HUES48 (cell line): ENCODE data around the gene PPP2R5C.
"Not testable (repeated sequence)": the region's sequence is repeated elsewhere in the genome, so short reads cannot be mapped to it uniquely, and the experiment has no call there.

Experiments used
- H3K27ac ChIP-seq: one replicate; pipeline ENCODE4 v1.7.0; 2013; ENCODE audit warnings: low read depth, low read length, inconsistent platforms
- H3K27me3 ChIP-seq: 2 replicates; pipeline ENCODE4 v1.6.1; 2013; ENCODE audit warnings: mild to moderate bottlenecking, low read length; ENCODE audit not compliant: control insufficient read depth, insufficient read depth
- H3K36me3 ChIP-seq: 2 replicates; pipeline ENCODE4 v1.6.1; 2013; ENCODE audit warnings: low read length; ENCODE audit not compliant: control insufficient read depth, insufficient read depth
- H3K4me1 ChIP-seq: 2 replicates; pipeline ENCODE4 v1.6.1; 2013; ENCODE audit warnings: mild to moderate bottlenecking, low read length; ENCODE audit not compliant: control insufficient read depth, insufficient read depth
- H3K4me3 ChIP-seq: 2 replicates; pipeline ENCODE4 v1.5.1; 2013; ENCODE audit warnings: mild to moderate bottlenecking, low read depth, low read length
- H3K9ac ChIP-seq: 2 replicates; pipeline ENCODE4 v1.6.1; 2013; ENCODE audit warnings: mild to moderate bottlenecking, low read depth, low read length, moderate library complexity
- H3K9me3 ChIP-seq: 2 replicates; pipeline ENCODE4 v1.6.1; 2013; ENCODE audit warnings: low read length; ENCODE audit not compliant: control insufficient read depth, insufficient read depth

PPP2R5C gene

DNA sequence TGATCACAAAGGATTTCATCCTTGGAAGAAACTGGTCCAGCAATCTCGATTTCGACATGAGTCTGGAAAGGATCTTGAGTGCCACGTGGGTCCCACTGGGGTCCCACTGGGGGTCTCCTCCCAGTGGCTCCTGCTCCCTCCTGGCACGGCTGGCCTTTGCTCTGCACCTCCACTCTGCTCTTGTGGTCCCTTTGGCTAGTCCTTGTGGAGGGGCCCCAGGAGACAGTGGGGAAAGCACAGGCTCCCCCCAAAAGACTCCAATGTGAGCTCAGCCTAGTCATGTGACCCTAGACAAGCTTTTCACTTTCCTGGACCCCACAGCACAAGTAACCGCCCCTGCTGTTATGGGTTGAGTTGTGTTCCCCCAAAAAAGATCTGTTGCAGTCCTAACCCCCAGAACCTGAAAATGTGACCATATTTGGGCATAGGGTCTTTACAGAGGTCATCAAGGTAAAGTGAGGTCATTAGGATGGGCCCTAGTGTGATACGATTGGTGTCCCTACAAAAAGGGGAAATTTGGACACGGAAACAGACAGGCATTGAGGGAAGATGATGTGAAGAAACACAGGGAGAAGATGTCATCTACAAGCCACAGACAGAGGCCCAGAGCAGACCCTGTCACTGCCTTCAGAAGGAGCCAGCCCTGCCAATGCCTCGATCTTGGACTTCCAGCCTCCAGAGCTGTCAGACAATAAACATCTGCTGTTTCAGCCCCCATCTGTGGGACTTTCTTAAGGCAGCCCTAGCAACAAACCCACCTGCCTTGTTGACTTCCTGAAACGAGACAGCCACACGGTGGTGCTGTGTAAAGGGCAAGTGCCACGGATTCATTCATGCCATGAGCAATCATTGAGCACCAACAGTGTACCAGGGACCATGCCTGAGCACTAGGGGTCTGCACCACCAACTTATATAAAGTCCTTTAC is 23.8 kb upstream of the PPP2R5C start:
- H3K4me1 ChIP-seq, result no peaks in the 10 kb centered on the region

DNA sequence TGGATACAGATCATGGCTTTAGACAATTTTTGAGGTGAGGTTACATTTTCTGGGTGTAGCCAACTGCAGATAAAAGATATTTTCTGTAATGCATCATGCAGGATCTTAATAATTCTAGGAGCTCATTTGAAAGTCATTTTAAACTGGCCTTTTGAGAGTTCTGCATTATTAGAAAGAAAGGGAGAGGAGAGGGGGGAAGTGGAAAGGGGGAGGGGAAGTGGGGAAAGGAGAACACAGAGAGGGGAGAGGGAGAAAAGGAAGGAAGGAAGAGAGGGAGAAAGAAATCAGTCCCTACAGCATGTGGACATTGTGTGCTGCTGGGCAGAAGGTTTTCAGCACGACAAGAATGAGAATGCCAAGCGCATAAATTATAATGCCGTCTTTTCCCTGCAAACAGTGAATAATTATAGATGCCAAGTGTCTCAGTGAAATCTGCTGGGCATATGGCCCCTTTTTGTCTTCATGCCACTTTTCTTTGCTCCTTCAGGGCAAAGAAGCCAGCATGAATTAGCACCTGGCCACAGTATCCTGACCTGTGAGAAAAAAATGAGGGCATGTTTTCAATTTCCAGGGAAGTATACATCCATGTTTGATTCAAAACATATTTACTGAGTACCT is 22.7 kb upstream of the PPP2R5C start:
- H3K4me3 ChIP-seq, result no peak overlapping the region
- no peak overlapping the region for H3K27ac ChIP-seq

More for the DNA sequence above, 23.8 kb upstream of the PPP2R5C start:
- Histone ChIP-seq H3K27me3 (no peaks in the 10 kb centered on the region), H3K9me3 (peaks cover 6% of the 10 kb centered on the region; the same call in 1 of the 2 replicates), H3K27ac (no peak overlapping the region), H3K4me3 (no peak overlapping the region), H3K9ac (no peak overlapping the region), H3K36me3 (no peaks in the 10 kb centered on the region)

DNA sequence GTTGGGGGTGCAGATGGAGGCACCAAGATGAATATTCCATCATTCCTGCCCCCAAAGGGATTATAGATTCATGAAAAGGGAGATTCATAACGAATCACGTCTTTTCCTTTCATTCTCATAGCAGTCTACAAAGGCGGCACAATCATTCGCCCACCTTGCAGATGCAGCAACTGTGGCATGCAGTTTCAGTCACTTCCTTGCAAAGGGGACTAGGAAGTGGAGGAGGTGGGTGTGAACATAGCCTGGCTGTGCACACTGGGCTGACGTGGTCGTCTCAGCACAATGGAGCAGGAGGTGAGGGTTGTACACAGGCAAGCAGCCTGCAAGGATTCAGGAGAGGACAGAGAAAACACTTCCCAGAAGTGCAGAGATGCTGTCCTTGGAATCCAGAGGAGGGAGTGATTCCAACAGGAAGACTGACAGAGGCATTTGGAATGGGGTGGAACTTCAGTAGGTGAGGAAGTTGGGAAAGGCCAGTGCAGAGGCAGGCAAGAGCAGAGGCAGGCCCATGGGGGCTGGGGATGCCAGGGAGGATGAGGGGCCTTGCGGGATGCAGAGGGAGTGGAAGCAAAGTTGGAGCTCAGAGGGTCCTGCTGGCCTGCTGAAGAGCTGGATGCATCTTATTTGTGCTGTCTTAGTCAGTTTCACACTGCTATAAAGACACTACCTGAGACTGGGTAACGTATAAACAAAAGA is 21.9 kb upstream of the PPP2R5C start:
- no peak overlapping the region for H3K4me3 ChIP-seq
- H3K27ac ChIP-seq, result no peak overlapping the region
- no peaks in the 10 kb centered on the region for H3K27me3 ChIP-seq
- peaks cover 6% of the 10 kb centered on the region; the same call in 1 of the 2 replicates for H3K9me3 ChIP-seq
- no peak overlapping the region for H3K9ac ChIP-seq
- H3K36me3 ChIP-seq, result no peaks in the 10 kb centered on the region
- H3K4me1 ChIP-seq, result no peaks in the 10 kb centered on the region

More for the DNA sequence above, 22.7 kb upstream of the PPP2R5C start:
- no peaks in the 10 kb centered on the region for H3K36me3 ChIP-seq
- H3K27me3 ChIP-seq, result no peaks in the 10 kb centered on the region
- no peaks in the 10 kb centered on the region for H3K4me1 ChIP-seq
- H3K9me3 ChIP-seq, result peaks cover 6% of the 10 kb centered on the region; the same call in 1 of the 2 replicates
- no peak overlapping the region for H3K9ac ChIP-seq

- H3K9ac ChIP-seq, result no peak overlapping the region
- no peak overlapping the region for H3K4me3 ChIP-seq
- no peaks in the 10 kb centered on the region for H3K4me1 ChIP-seq
- peaks cover 6% of the 10 kb centered on the region; the same call in 1 of the 2 replicates for H3K9me3 ChIP-seq
- H3K27ac ChIP-seq, result no peak overlapping the region
- H3K27me3 ChIP-seq, result no peaks in the 10 kb centered on the region
- no peaks in the 10 kb centered on the region for H3K36me3 ChIP-seq
Measured at GRCh38 chr14:101740981-101741380, 20.5 kb upstream of the PPP2R5C start.

- Histone ChIP-seq H3K27ac (no peak overlapping the region), H3K27me3 (no peaks in the 10 kb centered on the region)
Measured at GRCh38 chr14:101743701-101744100, 17.8 kb upstream of the PPP2R5C start.

GRCh38 chr14:101744382-101744781 is 17.1 kb upstream of the PPP2R5C start:
- H3K4me1 ChIP-seq, H3K36me3 ChIP-seq: not testable (repeated sequence)

More at GRCh38 chr14:101743701-101744100, 17.8 kb upstream of the PPP2R5C start:
- Histone ChIP-seq H3K4me1 (no peaks in the 10 kb centered on the region), H3K9me3 (peaks cover 6% of the 10 kb centered on the region; the same call in 1 of the 2 replicates), H3K9ac (no peak overlapping the region), H3K4me3 (no peak overlapping the region), H3K36me3 (no peaks in the 10 kb centered on the region)

DNA sequence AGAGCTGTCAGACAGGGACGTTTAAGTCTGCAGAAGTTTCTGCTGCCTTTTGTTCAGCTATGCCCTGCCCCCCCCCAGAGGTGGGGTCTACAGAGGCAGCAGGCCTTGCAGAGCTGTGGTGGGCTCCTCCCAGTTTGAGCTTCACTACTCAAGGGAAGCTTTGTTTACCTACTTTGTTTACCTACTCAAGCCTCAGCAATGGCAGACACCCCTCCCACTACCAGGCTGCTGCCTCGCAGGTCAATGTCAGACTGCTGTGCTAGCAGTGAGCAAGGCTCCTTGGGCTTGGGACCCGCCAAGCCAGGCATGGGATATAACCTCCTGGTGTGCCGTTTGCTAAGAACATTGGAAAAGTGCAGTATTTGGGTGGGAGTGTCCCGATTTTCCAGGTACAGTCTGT is 11.8 kb upstream of the PPP2R5C start:
- not testable (repeated sequence) for H3K4me1 ChIP-seq, H3K9ac ChIP-seq, H3K36me3 ChIP-seq, H3K4me3 ChIP-seq, H3K9me3 ChIP-seq, H3K27ac ChIP-seq, H3K27me3 ChIP-seq

More at GRCh38 chr14:101744382-101744781, 17.1 kb upstream of the PPP2R5C start:
- H3K27ac ChIP-seq, H3K4me3 ChIP-seq, H3K9me3 ChIP-seq, H3K27me3 ChIP-seq, H3K9ac ChIP-seq: not testable (repeated sequence)

GRCh38 chr14:101754893-101755292 is 6.6 kb upstream of the PPP2R5C start:
- no peaks in the 10 kb centered on the region; the same call in 1 of the 2 replicates for H3K4me1 ChIP-seq
- H3K9ac ChIP-seq, result no peak overlapping the region
- no peaks in the 10 kb centered on the region; the same call in 1 of the 2 replicates for H3K9me3 ChIP-seq
- H3K27me3 ChIP-seq, result peaks cover 13% of the 10 kb centered on the region
- no peak overlapping the region for H3K4me3 ChIP-seq
- H3K27ac ChIP-seq, result no peak overlapping the region
- H3K36me3 ChIP-seq, result no peaks in the 10 kb centered on the region

GRCh38 chr14:101755591-101756324 is 5.8 kb upstream of the PPP2R5C start:
- H3K27me3 ChIP-seq, result peaks cover 15% of the 10 kb centered on the region
- H3K4me3 ChIP-seq, result no peak overlapping the region
- peaks cover 2% of the 10 kb centered on the region; the same call in 1 of the 2 replicates for H3K4me1 ChIP-seq
- no peak overlapping the region for H3K9ac ChIP-seq
- H3K9me3 ChIP-seq, result no peaks in the 10 kb centered on the region; the same call in 1 of the 2 replicates
- no peaks in the 10 kb centered on the region for H3K36me3 ChIP-seq
- no peak overlapping the region for H3K27ac ChIP-seq

DNA sequence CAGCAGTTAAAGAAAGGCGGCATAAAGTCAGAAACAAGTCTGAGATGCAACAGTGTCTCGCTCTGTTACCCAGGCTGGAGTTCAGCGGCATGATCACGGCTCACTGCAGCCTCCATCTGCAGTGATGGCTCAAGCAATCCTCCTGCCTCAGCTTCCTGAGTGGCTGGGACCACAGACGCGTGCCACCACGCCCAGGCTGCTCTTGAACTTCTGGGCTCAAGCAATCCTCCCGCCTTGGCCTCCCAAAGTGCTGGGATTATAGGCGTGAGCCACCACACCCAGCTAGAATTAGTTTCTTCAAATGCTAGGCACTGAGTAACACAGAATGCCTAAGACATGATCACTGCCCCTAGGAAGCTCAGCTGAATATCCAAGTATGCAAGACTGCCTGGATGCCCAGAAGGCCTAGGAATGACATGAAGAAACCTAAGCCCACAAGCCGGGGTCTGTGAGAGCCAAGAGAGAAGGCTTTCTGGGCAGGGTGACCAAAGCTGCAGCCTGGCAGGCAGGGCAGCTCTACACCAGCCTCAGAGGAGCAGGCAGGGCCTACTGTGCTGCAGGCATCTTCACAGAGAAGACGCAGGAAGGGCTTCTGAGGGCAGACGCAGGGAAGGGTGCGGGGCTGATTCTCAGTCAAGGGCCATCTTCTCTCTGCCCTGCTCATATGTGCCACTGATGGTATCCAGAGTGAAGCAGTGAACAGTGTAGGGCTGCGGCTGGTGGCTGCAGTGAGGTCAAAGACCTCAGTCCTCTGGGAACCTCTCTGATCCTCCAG is 4.3 kb upstream of the PPP2R5C start:
- no peak overlapping the region for H3K4me3 ChIP-seq
- peaks cover 2% of the 10 kb centered on the region; the same call in 1 of the 2 replicates for H3K4me1 ChIP-seq
- H3K27me3 ChIP-seq, result peaks cover 16% of the 10 kb centered on the region
- no peak overlapping the region for H3K27ac ChIP-seq
- H3K9ac ChIP-seq, result no peak overlapping the region
- no peaks in the 10 kb centered on the region for H3K36me3 ChIP-seq
- no peaks in the 10 kb centered on the region; the same call in 1 of the 2 replicates for H3K9me3 ChIP-seq
